GM23338 (cell line): ENCODE data around the gene LRRFIP2. TPM values are rescaled to one million over a fixed set of nuclear protein-coding genes. Genes with fewer than 3 reads are reported as not detected.

ENCODE experiments used
- ATAC-seq: fragments of 200-7000 bp; cut with Tn5 transposase; 3 replicates; pipeline ENCODE4 v1.9.1; 2020
- DNase-seq: peaks from one replicate; pipeline ENCODE4 v3.0.0-alpha.2; 2015; ENCODE audit warnings: low spot score
- H2AFZ ChIP-seq: fragments of 200-600 bp; sonication (generic); 2 replicates; pipeline ENCODE4 v1.8.0; 2016; ENCODE audit warnings: antibody characterized with exemption, mild to moderate bottlenecking, moderate library complexity
- H3F3A ChIP-seq: fragments of 200-600 bp; sonication (generic); replicated peaks from 2 replicates; pipeline ENCODE4 v1.8.0; 2017; ENCODE audit warnings: antibody characterized with exemption, mixed run types, low read depth
- H3K27ac ChIP-seq: fragments of 200-600 bp; sonication (generic); 2 replicates; pipeline ENCODE4 v1.6.1; 2016; ENCODE audit warnings: low read depth
- H3K27me3 ChIP-seq: fragments of 200-600 bp; sonication (generic); 2 replicates; pipeline ENCODE4 v1.8.0; 2016; ENCODE audit warnings: mild to moderate bottlenecking, mixed run types, moderate library complexity; ENCODE audit not compliant: insufficient read depth
- H3K36me3 ChIP-seq: fragments of 200-600 bp; sonication (generic); 2 replicates; pipeline ENCODE4 v1.8.0; 2016; ENCODE audit warnings: mild to moderate bottlenecking; ENCODE audit not compliant: insufficient read depth
- H3K4me1 ChIP-seq: fragments of 200-600 bp; sonication (generic); 2 replicates; pipeline ENCODE4 v1.8.0; 2016; ENCODE audit warnings: mild to moderate bottlenecking, moderate library complexity; ENCODE audit not compliant: insufficient read depth
- H3K4me2 ChIP-seq: fragments of 200-600 bp; sonication (generic); 2 replicates; pipeline ENCODE4 v1.7.1; 2017; ENCODE audit warnings: mixed run types
- H3K4me3 ChIP-seq: fragments of 200-600 bp; sonication (generic); 2 replicates; pipeline ENCODE4 v1.6.1; 2016; ENCODE audit warnings: mixed run types
- H3K79me2 ChIP-seq: fragments of 200-600 bp; sonication (generic); replicated peaks from 2 replicates; pipeline ENCODE4 v1.8.0; 2017; ENCODE audit warnings: mild to moderate bottlenecking; ENCODE audit not compliant: insufficient read depth
- H3K9me2 ChIP-seq: fragments of 200-600 bp; sonication (generic); 2 replicates; pipeline ENCODE4 v1.8.0; 2017; ENCODE audit not compliant: insufficient read depth
- H4K20me1 ChIP-seq: fragments of 200-600 bp; sonication (generic); replicated peaks from 2 replicates; pipeline ENCODE4 v1.8.0; 2017; ENCODE audit warnings: mild to moderate bottlenecking; ENCODE audit not compliant: insufficient read depth
- H3K27ac Mint-ChIP-seq: 2 replicates; pipeline ENCODE4 v1.8.0; 2020; ENCODE audit warnings: inconsistent platforms, mild to moderate bottlenecking, moderate library complexity, mixed read lengths
- H3K27me3 Mint-ChIP-seq: 3 replicates; pipeline ENCODE4 v1.8.0; 2022; ENCODE audit warnings: low read depth, mild to moderate bottlenecking, moderate library complexity, mixed read lengths, inconsistent platforms; ENCODE audit not compliant: insufficient read depth, poor library complexity
- H3K36me3 Mint-ChIP-seq: 3 replicates; pipeline ENCODE4 v1.8.0; 2021; ENCODE audit warnings: low read depth, mild to moderate bottlenecking, inconsistent platforms, moderate library complexity, mixed read lengths
- H3K4me1 Mint-ChIP-seq: 3 replicates; pipeline ENCODE4 v1.8.0; 2020; ENCODE audit warnings: mild to moderate bottlenecking, inconsistent platforms, mixed read lengths
- H3K4me3 Mint-ChIP-seq: 3 replicates; pipeline ENCODE4 v1.8.0; 2021; ENCODE audit warnings: moderate library complexity, mild to moderate bottlenecking, inconsistent platforms, mixed read lengths
- H3K9me3 Mint-ChIP-seq: 3 replicates; pipeline ENCODE4 v1.8.0; 2020; ENCODE audit warnings: moderate library complexity, mild to moderate bottlenecking, inconsistent platforms, mixed read lengths
- CREB1 ChIP-seq: fragments of 250-450 bp; sonication (Bioruptor Pico); IDR thresholded peaks from 2 replicates; pipeline ENCODE4 v1.5.0; 2020; ENCODE audit warnings: low read depth, mild to moderate bottlenecking, moderate library complexity
- POLR2AphosphoS5 ChIP-seq: IDR thresholded peaks from 2 replicates; pipeline ENCODE4 v1.6.1; 2016; ENCODE audit warnings: antibody characterized with exemption, low read depth
- STAT1 ChIP-seq: IDR thresholded peaks from one replicate; pipeline ENCODE4 v1.6.1; 2016; ENCODE audit warnings: antibody characterized with exemption; ENCODE audit not compliant: unreplicated experiment
- polyA plus RNA-seq: library from polyadenylated mRNA; unstranded; fragments of >200 nt; fragmentation: Nextera tagmentation; extraction: Ambion mirVana; gene quantifications from 2 replicates; pipeline ENCODE4 v1.2.1, GENCODE V29; 2016
- total RNA-seq: library from RNA; depleted of rRNA; stranded (reverse); fragments of >200 nt; shearing (Covaris generic); gene quantifications from 2 replicates; pipeline ENCODE4 v1.2.3, GENCODE V29; 2014
- TF ChIP-seq, protein P1 (sequence below): fragments of 250-450 bp; sonication (Bioruptor Pico); IDR thresholded peaks from 2 replicates; pipeline ENCODE4 v1.5.0; 2020; ENCODE audit warnings: mild to moderate bottlenecking, moderate library complexity
- TF ChIP-seq, protein P2 (sequence below), 2 experiments: fragments of 200-600 bp in 1 of 2; sonication (generic) in 1 of 2; conservative IDR thresholded peaks; 2 replicates each; pipeline versions ENCODE4 v1.5.1 to v1.6.1; 2016 to 2017; ENCODE audit warnings: antibody characterized with exemption in 2 of 2, low read depth in 2 of 2, mild to moderate bottlenecking in 2 of 2, moderate library complexity in 1 of 2
- TF ChIP-seq, protein P3 (sequence below): IDR thresholded peaks from 2 replicates; pipeline ENCODE4 v1.6.1; 2016; ENCODE audit warnings: antibody characterized with exemption

The LRRFIP2 gene
- total and polyA plus RNA-seq, 2 experiments from 2014 or later: 20.3 to 29.0 TPM

DNA sequence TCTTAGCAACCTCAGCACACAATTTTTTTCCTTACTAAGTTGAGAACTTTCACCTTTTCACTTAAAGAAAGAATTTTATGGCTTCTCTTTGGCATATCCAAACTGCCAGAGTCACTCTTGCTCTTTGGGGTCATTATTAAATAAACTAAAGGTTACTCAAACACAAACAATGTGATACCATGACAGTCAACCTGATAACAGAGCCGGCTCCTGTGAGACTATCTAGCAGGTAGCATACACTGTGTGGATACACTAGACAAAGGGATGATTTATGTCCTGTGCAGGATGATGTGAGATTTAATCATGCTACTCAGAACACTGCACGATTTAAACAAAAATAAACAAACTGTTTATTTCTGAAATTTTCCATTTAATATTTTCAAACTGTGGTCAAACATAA is 35.6 kb downstream of the LRRFIP2 start (continued):
- TF ChIP-seq, protein P1, sequence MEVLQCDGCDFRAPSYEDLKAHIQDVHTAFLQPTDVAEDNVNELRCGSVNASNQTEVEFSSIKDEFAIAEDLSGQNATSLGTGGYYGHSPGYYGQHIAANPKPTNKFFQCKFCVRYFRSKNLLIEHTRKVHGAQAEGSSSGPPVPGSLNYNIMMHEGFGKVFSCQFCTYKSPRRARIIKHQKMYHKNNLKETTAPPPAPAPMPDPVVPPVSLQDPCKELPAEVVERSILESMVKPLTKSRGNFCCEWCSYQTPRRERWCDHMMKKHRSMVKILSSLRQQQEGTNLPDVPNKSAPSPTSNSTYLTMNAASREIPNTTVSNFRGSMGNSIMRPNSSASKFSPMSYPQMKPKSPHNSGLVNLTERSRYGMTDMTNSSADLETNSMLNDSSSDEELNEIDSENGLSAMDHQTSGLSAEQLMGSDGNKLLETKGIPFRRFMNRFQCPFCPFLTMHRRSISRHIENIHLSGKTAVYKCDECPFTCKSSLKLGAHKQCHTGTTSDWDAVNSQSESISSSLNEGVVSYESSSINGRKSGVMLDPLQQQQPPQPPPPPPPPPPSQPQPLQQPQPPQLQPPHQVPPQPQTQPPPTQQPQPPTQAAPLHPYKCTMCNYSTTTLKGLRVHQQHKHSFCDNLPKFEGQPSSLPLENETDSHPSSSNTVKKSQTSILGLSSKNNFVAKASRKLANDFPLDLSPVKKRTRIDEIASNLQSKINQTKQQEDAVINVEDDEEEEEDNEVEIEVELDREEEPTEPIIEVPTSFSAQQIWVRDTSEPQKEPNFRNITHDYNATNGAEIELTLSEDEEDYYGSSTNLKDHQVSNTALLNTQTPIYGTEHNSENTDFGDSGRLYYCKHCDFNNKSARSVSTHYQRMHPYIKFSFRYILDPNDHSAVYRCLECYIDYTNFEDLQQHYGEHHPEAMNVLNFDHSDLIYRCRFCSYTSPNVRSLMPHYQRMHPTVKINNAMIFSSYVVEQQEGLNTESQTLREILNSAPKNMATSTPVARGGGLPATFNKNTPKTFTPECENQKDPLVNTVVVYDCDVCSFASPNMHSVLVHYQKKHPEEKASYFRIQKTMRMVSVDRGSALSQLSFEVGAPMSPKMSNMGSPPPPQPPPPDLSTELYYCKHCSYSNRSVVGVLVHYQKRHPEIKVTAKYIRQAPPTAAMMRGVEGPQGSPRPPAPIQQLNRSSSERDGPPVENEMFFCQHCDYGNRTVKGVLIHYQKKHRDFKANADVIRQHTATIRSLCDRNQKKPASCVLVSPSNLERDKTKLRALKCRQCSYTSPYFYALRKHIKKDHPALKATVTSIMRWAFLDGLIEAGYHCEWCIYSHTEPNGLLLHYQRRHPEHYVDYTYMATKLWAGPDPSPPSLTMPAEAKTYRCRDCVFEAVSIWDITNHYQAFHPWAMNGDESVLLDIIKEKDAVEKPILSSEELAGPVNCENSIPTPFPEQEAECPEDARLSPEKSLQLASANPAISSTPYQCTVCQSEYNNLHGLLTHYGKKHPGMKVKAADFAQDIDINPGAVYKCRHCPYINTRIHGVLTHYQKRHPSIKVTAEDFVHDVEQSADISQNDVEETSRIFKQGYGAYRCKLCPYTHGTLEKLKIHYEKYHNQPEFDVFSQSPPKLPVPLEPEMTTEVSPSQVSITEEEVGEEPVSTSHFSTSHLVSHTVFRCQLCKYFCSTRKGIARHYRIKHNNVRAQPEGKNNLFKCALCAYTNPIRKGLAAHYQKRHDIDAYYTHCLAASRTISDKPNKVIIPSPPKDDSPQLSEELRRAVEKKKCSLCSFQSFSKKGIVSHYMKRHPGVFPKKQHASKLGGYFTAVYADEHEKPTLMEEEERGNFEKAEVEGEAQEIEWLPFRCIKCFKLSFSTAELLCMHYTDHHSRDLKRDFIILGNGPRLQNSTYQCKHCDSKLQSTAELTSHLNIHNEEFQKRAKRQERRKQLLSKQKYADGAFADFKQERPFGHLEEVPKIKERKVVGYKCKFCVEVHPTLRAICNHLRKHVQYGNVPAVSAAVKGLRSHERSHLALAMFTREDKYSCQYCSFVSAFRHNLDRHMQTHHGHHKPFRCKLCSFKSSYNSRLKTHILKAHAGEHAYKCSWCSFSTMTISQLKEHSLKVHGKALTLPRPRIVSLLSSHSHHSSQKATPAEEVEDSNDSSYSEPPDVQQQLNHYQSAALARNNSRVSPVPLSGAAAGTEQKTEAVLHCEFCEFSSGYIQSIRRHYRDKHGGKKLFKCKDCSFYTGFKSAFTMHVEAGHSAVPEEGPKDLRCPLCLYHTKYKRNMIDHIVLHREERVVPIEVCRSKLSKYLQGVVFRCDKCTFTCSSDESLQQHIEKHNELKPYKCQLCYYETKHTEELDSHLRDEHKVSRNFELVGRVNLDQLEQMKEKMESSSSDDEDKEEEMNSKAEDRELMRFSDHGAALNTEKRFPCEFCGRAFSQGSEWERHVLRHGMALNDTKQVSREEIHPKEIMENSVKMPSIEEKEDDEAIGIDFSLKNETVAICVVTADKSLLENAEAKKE (CRISPR knock-in tag): no peak
- no peak for TF ChIP-seq POLR2AphosphoS5

DNA sequence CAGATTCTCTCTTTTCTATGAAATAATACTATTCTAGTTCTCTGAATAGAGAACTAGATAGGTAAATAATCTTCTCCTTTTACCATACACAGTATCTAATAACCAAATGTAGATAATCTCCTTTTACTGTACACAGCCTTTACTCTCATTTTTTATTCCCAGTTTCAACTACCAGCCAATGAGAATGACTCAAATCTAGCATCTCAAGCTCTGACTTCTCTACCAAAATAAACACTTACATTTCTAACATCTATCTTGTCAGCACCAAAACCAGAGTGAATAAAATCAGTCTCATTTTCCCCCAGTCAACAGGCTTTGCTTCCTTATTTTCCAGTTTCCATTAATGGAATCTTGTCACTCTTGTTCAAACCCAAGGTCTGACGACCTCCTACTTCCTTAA is 36.9 kb downstream of the LRRFIP2 start:
- Mint-ChIP-seq H3K9me3 (no peaks in the 10 kb centered on the region), H3K4me3 (no peak overlapping the region), H3K27me3 (no peaks in the 10 kb centered on the region), H3K27ac (no peak overlapping the region), H3K4me1 (no peaks in the 10 kb centered on the region; the same call in 2 of the 3 replicates), H3K36me3 (no peaks in the 10 kb centered on the region)
- H4K20me1 ChIP-seq: no peaks in the 10 kb centered on the region; the same call in 1 of the 2 replicates
- no peak overlapping the region for H3K4me2 ChIP-seq
- H3K4me3 ChIP-seq: no peak overlapping the region
- ATAC-seq: no peak
- H3K36me3 ChIP-seq: no peaks in the 10 kb centered on the region
- no peak overlapping the region for H2AFZ ChIP-seq
- peaks cover 2% of the 10 kb centered on the region; the same call in 1 of the 2 replicates for H3K4me1 ChIP-seq
- peaks cover 16% of the 10 kb centered on the region for H3K79me2 ChIP-seq
- H3K9me2 ChIP-seq: no peaks in the 10 kb centered on the region
- TF ChIP-seq CREB1 (CRISPR knock-in tag): no peak
- no peak for TF ChIP-seq STAT1
- TF ChIP-seq, protein P2, sequence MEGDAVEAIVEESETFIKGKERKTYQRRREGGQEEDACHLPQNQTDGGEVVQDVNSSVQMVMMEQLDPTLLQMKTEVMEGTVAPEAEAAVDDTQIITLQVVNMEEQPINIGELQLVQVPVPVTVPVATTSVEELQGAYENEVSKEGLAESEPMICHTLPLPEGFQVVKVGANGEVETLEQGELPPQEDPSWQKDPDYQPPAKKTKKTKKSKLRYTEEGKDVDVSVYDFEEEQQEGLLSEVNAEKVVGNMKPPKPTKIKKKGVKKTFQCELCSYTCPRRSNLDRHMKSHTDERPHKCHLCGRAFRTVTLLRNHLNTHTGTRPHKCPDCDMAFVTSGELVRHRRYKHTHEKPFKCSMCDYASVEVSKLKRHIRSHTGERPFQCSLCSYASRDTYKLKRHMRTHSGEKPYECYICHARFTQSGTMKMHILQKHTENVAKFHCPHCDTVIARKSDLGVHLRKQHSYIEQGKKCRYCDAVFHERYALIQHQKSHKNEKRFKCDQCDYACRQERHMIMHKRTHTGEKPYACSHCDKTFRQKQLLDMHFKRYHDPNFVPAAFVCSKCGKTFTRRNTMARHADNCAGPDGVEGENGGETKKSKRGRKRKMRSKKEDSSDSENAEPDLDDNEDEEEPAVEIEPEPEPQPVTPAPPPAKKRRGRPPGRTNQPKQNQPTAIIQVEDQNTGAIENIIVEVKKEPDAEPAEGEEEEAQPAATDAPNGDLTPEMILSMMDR (conservative IDR thresholded peaks at IDR 0.05; ENCODE audit: low read depth in 2 of 2): no peak
- TF ChIP-seq, protein P3, sequence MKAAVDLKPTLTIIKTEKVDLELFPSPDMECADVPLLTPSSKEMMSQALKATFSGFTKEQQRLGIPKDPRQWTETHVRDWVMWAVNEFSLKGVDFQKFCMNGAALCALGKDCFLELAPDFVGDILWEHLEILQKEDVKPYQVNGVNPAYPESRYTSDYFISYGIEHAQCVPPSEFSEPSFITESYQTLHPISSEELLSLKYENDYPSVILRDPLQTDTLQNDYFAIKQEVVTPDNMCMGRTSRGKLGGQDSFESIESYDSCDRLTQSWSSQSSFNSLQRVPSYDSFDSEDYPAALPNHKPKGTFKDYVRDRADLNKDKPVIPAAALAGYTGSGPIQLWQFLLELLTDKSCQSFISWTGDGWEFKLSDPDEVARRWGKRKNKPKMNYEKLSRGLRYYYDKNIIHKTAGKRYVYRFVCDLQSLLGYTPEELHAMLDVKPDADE: no peak
- H3K27me3 ChIP-seq: no peaks in the 10 kb centered on the region
- no peak overlapping the region for H3K27ac ChIP-seq
- H3F3A ChIP-seq: no peaks in the 10 kb centered on the region
- no peak for DNase-seq
